GM19238 (cell line): ENCODE data around the gene PRKCE.
A peak's percentile ranks its signal among the peaks of the same experiment; 100 is the strongest.

Source experiments
- DNase-seq: peaks from one replicate; pipeline ENCODE4 v3.0.0; 2011; ENCODE audit warnings: low spot score; ENCODE audit not compliant: insufficient read length

The PRKCE gene

DNA sequence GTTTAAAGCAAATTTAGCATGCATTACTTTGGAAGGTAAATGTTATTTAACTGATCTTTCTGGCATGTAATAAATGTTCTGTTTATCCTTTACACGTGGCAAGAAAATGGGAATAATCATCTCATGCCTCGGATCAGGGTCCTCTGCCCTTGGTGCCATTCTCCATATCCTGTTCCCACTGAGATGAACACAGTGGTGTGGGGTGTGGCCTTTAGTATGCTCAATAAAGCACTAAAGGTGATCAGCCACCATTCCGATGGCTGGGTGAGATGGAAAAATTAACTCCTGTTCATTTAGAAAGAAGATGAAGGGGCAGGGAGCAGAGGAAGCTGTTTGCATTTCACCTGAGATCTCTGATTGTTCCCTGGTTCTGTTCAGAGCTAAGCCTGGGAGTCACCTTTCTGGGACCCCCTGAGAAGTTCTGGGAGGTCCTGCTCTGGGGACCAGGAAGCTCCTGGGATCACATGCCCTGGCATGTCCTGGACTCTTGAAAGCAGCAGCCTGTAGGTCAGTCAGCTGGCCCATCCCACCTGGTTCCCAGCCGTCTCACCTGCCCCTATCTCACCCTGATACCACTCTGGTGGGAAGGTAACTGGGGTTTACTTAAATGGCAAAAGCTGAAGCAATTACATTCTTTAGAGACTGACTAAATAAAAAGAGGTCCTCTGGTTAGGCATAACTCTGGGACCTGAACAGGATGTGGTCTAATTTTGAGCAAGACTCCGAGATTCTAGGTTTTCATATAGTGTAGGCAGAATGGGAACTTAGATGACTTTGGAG is 356.8 kb downstream of the PRKCE start:
- no peak for DNase-seq

DNA sequence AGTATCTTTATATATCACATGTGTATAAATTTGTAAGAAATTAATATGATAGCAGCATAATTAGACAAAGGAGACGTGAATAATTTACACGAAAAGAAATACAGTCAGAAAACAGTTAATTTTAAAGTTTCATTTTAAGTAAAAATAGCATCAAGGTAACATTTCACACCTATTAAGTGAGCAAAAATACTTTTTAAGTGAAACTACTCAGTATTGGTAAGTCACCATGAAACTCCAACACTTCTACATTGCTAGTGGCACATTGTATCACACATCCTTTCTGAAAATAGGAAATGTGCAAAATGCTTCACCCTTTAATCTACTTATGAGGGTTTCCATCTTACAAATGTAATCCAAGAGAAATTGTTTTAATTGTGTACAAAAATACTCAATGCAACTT is 357.8 kb downstream of the PRKCE start:
- DNase-seq, result no peak

DNA sequence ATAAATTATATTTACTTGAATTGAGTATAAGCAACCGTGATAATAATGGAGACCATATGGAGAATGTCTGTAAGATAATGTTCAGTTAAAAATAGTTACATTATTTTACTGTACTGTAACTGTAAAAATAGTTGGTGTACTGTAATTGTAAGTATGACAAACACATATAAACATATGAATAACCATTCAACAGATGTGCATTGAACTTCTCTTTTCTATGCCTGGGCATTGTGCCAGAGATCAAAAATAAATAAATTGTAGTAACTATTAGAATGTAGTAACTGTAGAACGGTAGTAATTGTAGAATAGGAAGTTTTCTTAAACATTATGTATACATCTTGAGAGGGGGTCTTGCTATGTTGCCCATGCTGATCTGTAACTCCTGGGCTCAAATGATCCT is 358.3 kb downstream of the PRKCE start:
- DNase-seq, result no peak

DNA sequence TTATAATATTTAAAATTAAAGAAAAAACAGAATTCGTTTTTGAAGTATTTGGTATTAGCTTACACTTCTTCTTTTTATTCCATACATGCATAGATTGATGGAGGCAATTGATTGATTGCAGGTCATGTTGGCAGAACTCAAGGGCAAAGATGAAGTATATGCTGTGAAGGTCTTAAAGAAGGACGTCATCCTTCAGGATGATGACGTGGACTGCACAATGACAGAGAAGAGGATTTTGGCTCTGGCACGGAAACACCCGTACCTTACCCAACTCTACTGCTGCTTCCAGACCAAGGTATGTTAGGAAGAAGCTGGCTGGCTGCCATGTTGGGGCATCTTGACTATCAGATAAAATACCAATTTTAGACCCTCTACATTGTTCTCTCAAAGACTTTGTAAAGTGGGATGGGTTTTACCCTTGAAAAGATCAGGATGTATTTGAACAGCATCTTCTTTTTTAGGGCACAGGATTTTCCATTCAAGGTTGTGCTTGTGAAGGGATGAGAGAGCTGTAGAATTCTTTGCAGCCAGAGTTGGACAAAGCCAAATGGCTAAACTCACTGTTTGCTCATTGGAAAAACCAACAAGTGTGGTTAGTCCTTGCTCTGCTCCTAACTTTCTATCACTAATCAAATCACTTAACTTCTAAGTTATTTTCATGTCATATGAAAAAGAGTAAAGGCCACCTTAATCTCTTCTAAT is 358.9 kb downstream of the PRKCE start:
- no peak for DNase-seq

DNA sequence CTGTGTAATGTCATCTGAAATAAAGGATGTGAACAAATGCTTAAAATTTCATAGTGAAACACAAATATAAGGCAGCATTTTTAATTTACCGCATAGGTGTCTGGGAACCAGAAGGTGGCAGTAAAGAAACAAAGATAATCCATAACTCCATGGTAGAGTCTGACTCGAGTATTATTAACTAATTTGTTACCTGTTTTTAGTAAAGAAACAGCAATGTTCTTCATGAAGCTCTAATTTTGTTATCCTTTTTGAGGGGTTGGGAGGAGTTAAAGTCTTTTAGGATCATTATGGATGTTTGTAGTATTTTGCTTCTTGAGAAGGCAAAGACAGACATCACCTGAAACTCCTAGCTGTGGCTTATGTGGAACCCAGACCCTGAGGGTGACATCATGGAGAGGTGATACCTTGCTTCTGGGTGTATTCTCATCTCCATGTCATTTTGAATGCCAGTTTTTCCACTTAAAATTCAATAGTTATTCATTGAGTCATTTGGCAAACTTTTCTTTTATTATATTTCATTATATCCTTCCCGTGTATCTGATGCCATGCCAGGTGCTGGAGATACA is 359.5 kb downstream of the PRKCE start:
- DNase-seq, result peak; percentile 19

DNA sequence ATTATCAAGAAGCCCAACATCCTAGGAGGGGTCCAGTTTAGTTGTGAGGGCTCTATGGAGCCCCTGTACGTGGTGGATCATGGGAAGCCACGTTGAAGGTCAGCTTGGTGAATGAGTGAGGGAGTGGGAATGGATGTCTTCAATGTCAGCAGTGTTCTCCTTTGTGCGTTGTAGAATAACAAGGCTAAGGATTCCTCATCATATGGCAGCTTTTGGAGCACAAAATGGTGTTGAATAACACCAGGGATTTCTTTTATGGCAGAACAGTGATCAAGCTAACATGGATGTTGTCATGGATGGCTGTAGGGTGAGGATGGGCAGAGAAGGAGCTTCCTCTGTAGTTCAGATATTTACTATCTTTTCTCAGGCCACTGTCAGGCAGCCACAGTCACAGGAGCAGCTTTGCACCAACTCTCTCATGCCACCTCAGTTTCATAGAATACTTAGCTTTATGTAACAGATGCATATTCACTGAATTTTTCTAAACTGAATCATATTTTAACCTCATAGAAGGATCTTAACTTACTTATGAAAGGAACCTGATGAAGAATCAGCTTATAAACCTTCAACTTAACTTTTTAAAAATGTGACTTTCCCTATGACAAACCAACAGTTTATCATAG is 361.3 kb downstream of the PRKCE start:
- no peak for DNase-seq

DNA sequence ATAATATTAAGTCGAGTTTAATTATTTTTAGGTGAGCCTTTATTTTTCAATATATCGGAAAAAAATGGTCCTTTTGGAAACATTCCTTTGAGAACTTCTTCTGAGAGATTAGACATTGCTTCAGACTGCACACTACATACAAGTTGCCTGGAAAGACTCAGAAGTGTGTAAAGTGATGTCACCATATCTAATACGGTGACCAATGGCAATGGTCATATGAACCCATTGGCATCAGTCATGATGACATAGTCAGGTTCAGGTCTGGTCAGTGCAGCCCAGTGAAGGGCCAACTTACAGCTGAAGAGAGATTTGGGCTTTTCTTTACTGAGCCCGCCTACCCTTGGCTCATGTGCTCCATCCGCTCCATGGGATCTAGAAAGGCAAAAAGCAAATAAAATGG is 362.3 kb downstream of the PRKCE start:
- DNase-seq, result no peak

DNA sequence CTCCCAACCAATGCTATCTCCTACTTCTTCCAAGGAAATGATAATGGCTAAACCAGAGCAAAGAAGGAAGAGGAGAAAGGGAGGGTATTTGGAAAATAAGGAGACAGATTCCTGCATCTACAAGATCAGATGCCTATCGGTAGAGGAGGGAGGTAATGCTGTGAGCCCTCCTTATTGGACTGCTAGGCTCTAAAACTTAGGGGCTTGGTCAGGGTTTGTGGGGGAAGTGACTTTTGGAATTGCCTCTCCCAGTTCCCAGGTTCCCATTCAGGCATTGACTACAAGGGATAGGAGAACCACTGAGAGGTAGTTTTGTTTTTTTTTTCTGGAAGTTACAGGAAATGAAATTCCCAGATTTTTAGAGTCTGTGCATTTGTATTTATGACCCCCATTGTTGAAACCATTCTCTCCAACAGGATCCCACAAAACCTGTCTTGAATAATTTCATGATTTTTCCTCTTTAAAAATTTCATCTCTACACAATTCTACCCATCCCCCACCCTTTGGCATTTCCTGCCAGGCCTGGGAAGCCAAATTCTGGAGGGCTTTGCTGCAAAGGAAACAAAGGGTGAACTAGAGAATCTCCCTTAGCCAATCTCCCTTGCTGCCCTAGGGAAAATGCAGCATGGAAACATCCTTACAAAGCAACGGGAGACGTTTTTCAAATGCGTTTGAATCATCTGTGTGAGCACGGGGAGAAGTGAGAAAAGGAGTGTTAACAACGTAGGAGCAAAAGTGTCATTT is 363.6 kb downstream of the PRKCE start:
- no peak for DNase-seq

DNA sequence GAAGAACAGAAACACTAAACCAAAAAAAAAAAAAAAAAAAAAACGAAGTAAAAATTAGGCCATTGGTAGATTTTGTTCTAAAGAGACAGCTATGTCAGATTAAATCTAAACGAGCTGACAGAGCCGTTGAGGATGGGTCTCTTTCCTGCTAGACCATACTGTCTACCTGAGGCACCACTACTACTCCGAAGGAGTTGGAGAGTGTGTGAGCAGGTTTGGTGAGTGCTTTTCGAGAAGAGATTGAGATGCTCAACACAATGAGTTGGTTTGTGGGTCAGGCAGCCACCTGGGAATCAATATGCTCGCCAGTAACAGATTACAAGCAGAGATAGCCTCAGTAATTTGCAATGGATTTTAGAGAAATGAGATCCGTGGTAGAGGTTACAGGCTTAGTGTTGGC is 364.2 kb downstream of the PRKCE start:
- DNase-seq, result no peak

DNA sequence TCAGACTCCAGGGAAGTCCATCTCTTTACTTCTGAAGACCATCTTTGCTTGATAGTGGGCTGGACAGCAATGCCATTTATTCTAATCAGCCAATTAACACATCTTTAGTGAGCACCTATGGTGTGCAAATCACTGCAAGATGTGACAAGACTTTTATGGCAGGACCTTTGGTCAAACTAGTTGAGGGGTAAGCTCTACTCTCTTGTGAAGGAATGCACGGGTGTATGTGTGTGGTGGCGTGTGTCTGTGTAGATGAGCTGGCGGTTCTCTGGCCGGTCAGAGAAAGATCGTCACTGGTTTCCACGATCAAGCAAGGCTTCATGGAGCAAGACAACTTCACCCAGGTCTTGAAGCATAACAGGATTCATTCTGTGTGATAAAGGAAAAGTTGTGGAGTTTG is 364.6 kb downstream of the PRKCE start:
- DNase-seq, result no peak

DNA sequence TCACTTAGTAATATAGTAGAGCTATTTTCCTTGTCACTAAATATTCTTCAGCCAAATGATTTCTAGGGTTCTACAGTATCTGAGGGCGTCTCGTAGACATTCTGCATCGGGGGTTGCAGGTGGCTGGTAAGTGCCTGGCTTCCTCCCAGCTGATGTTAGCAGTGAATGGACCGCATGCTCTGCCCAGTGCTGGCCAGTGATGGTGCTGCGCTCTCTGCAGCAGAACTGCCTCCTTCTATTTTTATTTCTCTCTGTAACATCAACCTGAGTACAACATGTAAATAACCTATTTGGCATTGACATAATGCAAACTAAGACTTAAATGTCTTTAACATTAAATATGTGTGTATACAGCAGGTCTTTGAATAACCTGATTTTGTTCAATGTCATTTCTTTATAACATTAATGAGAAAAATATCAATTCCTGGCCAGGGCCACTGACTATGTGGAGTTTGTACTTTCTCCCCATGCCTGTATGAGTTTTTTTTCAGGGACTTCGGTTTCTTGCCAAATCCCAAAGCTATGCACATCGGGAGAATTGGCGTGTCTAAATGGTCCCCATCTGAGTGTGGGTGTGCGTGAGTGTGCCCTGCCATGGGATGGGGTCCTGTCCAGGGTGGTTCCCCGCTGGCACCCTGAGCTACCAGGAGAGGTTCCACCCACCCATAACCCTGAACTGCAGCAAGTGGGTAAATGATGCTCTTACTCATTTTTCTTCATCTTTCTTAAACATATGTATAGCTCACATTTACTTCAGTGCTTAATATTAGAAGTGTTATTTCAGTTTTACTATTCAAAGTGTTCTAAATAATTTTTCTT is 367.5 kb downstream of the PRKCE start:
- no peak for DNase-seq

DNA sequence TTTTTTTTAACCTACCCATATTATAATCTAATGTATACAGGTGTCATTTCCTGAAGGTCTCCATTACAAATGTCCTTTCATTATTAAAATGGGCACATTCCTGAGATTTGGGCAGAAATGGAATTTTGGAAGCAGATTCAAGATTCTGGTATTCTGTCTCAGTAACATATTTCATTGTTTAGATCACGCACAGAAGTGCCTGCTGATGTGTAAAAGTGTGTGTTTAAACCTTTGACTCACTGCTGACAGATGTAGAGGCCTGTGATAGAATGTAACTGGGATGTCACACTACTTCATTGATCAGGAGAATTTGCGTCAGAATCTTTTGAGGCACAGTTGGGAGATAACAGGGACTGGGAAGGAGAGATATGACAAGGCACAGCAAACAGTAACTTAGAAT is 368.9 kb downstream of the PRKCE start:
- no peak for DNase-seq

DNA sequence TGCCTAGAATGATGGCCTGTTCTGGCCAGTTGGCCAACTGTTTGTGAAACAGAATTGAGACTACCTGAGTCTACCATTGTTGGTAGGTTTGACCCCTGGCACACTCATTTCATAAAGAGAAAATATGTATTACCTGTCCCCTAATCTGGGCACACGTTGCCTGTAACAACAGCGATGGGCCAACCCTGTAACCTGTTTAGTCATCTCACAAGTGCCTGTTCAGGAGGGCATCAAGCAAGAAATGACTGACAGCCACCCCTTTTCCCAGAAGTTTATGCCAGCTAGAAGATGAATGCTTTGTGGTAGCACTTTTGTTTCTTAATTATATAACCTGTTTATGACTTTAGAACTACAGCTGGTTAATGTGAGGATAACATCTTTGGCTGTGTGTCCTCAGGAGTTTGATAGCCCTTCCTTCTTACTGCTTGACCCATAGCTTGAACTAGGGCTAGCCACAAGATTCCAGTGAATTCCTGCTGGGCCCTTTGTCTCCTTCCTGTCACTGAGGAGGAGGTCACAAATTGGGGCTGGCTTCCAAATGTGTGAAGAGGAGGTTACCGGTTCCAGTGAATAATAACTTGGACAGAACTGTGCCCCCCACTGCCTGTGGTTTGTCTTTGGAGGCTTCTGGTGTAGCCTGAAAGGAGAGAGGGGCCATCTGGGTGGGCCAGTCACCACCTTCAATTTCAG is 371.8 kb downstream of the PRKCE start:
- DNase-seq, result no peak

DNA sequence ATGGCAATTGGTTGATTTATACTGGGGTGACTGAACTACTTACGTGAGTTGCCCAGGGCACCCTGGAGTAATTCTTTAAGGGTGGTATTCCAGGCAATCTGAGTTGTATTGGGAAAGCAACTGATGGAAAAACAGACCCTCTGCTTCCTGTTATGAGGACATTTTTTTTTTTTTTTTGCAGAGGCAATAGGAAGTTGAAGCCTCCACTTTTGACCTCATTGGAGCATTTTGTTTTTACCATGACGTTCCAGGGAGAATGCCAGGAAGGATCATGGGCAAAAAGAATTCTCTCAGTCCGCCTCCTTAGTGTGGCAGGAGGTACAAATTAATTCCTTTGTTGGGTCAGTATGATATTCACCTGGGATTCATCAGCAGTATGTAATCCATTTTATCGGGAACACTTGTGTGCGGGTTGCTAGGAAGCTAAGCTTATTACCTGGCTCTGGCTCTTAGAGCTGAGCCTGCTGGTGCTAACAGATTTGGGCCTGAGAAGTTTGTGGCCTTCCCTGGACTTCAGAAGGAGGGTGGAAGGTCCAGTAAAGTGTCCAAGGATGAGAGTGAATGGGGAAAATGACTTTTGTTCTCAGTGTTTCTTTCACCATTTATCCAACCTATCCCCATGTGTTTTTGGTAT is 372.8 kb downstream of the PRKCE start:
- no peak for DNase-seq

DNA sequence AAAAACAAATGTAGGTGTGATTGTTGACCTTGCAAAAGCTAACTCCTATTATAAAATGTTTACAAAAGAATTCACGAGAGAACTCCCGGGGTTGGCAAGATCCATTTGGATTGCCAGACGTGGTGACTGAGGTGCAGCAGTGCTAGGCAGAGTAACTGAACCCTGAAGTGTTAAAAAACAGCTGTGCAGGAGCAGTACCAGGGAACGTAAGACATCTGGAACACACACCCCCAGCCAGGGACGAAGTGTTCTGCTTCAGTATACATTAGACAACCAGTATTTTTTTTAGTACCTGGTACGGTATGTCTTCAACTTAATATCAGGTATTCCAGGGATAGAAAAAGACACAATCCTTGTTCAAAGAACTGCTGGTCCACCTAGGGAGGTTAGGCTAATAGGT is 373.6 kb downstream of the PRKCE start:
- DNase-seq, result no peak

DNA sequence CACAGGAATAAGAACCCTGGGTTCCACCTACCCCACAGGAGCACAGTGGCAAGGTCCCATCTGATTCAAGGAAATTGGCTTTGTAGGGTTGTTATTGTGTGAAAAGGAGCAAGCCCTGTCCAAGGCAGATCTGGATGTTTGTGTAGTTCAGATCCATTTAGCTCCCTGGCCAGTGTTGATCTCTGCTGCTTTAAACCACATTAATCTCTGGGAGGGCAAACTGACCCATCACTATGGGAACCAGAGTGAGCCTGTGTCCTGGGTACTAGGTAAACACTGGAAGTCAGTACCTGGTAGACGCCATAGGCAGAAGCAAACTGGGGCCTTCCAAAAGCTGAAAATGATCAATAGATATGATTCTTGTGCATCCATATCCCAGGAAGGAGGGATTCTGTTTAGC is 374.2 kb downstream of the PRKCE start:
- no peak for DNase-seq

DNA sequence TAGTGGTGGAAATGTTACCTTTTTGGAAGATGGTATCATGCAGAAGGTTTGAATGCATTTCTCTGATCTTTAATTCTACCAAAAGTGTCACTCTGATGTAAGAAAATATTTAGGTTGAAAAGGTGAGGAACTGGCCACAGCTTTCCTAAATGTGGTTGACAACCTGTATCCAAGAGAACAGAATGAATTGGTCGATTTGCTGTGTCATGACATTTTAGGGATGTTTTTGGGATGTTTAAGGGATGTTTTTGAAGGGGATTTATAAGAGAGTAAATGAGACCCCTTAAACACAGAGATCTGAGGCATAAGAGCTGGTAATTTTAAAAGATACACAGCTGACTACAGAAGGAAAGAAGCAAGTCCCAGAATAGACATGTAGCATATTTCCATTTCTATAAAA is 375.0 kb downstream of the PRKCE start:
- no peak for DNase-seq

DNA sequence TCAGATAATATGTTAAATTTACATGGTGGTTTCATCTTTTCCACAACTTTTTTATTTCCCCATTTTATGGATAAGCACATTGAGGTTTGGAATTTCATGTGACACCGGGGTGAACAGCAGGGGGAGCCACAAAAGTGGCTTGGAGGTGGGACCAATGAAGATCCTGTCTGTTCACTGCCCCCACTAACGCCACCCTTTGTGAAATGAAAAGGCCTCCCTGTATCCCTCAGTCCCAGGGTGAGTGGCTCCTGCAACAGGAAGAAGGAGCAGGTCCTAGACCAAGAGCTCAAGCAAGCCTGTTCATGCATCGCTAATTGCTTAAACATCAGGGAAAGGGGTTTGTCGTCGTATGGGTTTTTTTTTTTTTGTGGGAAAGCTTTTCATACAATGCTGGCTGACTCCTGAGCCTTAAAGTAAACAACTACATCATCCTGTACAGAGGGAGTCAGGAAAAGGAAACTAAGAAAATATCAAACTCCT is 377.9 kb downstream of the PRKCE start:
- DNase-seq, result no peak

DNA sequence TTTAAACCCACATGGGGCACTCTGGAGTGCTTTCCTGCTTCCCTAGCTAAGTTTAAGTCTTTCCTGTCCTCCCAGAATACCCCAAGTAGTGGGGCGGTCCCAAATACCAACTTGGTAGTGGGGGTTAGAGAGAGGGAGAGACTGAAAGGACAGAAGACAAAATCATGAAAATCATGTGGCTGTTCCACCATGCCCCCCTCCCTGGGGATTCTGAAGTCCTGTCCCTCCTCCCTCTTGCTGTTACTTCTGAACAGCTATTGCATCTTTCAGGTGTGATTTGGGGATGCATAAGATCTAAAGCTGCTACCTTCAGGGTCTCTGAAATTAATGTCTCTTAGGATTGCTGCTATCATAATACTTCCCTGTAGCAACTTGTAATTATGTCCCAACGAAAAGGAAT is 378.9 kb downstream of the PRKCE start:
- no peak for DNase-seq
